Epithelial cell of prostate (primary cell): Measurements from ENCODE around the gene MOGAT3.

Experiments used
- DNase-seq: peaks from one replicate; pipeline ENCODE4 v3.0.0-alpha.2; 2011; ENCODE audit warnings: low read depth, low spot score
- H3K27ac ChIP-seq: fragments of 450-650 bp; 2 replicates; pipeline ENCODE4 v1.5.1; 2017; ENCODE audit warnings: mild to moderate bottlenecking

Gene MOGAT3, protein sequence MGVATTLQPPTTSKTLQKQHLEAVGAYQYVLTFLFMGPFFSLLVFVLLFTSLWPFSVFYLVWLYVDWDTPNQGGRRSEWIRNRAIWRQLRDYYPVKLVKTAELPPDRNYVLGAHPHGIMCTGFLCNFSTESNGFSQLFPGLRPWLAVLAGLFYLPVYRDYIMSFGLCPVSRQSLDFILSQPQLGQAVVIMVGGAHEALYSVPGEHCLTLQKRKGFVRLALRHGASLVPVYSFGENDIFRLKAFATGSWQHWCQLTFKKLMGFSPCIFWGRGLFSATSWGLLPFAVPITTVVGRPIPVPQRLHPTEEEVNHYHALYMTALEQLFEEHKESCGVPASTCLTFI

DNA sequence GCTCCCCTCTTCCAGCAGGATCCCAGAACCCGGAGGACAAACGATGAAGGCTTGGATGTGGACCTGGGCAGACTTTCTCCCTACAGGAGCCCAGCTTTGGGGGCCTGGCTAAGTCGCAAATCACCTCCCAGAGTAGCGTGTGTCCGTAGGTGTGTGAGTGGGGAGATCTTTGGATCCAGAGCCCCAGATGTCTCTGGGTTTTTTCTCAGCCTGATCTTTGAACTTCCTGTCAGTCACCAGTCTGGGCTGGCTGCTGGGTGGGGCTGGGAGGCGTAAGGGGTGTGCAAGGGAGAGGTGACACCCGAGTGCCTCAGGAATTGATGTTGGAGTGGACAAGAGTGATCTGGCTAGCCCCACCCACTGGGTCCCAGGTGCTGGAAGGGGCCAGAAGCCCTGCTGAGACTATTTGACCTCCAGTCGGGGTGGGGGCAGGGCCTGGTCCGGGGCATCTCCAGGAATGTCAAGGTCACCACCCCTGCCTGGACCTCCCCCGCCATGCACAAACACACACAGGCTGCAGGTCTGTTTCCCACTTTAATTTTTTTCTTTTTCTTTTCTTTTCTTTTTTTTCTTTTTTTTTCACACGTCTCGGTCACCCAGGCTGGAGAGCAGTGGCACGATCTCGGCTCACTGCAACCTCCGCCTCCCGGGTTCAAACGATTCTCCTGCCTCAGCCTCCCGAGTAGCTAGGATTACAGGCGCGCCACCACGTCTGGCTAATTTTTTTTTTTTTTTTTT lies at the start of gene MOGAT3:
MOGAT3 (minus strand) TSS at position 175 of the 738 bp plus-strand sequence. CDS start 182 bp downstream, outside the sequence.
- H3K27ac ChIP-seq = no peak within 1 kb of the TSS
- DNase-seq = no peak

DNA sequence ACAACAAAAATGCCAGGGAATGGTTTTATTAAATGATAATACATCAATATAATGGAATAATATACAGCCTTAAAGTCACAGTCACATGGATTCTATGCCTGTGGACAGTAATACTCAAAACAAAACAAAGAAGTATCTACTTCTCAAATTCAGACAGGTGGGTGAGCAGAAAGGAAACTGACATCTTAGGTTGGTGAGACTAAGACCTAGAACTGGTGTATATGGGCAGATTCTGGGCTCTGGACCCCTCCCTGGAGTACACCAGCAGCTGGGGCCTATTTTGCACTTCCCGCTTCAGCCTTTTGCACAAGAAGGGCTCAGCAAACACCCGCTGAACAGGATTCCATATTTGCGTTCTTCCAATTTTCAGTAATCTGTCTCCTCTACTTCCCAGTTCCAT lies 49.5 kb upstream of the MOGAT3 start:
- DNase-seq = no peak
- no peak overlapping the region for H3K27ac ChIP-seq

DNA sequence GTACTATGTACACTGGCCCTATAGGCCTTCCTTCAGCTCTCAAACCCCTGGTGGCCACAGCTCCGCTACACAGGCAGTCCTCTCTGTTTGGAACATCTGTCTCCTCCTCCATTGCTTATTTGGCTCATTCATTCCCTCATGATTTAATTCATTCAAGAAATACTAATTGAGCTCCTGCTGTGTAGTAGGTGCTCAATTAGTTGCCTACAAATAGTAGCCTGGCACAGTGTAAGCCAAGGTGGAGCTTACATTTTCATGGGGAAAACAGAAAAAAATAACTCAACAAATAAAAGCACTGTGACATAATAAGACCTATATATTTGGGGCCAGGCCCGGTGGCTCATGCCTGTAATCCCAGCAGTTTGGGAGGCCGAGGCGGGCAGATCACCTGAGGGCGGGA lies 47.4 kb upstream of the MOGAT3 start:
- no peak for DNase-seq
- no peak overlapping the region for H3K27ac ChIP-seq

DNA sequence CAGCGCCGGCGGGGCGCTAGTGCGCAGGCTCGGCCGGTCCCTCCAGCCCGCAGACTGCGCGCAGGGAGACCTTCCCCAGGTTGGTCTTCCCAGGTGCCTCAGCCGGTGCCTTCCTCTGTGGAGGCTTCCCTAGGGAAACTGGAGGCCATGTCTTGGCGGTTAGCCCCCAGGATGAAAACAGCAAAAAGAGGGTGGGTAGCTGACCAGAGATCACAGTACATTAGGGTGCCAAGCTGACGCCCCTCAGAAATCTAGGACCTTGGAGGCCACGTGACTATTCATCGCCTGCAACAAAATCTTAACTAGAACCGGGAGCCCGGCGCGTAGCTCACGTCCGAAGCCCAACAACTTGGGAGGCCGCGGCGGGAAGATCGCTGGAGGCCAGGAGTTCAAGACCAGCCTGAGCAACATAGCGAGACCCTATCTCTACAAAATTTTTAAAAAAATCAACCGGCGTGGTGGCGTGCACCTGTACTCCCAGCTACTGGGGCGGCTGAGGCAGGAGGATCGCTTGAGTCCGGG lies 44.4 kb upstream of the MOGAT3 start:
- no peak for DNase-seq
- peak overlapping the region; percentile 82 for H3K27ac ChIP-seq

DNA sequence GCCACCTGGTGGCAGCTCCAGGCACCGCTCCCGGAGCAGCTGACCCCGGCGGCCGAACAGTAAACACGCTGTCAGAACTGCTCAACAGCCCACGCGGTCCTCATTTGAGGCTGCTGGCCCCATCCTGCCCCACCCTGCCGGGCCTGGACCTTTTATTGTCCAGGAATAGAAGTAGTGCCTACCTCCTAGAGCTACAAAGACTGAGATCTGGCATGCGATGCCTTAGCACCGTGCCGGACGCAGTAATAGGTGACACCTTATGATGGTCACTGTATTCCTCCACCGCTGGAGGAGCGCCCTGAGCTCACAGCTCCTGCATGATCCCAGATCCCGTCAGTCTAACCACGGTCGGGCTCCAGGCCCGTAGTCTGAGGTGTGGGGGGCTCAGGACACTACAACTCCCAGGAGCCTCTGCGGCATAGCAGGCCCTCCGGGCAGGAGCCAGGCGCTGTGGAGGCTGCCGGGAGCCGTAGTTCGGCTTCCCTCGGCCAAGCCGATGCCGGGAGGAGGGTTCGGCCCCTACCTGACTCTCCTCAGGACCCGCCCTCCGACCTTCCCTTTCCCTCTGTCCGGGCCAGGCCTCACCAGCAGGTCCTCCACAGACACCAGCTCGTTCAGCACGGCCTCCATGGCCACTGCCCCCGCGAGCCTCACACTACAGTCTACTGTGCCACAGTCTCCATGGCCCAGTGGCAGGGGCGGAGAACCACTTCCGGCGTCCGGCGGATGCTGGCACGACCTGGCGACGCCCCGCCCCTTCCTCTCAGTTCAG lies 43.7 kb upstream of the MOGAT3 start, which contains the start of gene FIS1:
FIS1 (minus strand) TSS at position 707 of the 772 bp plus-strand sequence; CDS start at position 630, 77 bp downstream.
- peak within 1 kb of the TSS; percentile 82 for H3K27ac ChIP-seq
- peak; percentile 52 for DNase-seq

DNA sequence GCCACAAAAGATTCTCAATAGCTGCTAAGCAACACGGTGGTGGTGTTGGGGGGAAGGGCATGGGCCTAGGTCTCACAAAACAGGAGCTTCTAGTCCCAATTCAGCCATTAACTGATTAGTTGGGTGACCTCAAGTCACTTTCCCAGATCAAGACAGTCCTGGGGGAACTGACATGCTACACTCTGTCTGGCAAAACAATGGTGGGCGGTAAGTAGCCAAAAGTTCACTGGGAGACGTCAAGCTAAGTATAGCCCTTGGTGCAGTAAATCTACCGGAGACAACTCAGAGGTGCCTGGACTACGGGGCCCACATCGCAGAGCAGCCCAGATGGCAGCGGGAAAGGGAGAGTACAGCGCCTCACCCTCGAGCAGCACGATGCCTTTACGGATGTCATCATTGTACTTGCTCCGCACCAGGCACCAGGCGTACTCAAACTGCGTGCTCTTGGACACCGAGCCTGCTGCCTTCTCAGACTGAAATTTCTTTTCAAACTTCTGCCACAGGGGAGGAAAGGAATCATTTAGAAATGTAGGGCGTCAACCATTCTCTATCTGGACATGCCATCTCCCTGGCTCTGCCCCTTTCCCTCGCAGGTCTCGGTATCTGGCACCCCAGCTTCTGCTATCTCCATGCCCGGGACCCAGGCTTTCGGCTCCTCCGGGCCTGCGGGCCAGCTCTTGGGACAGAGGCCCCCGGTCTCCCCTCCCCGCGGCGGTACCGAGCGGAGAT lies 43.0 kb upstream of the MOGAT3 start:
- DNase-seq = no peak
- H3K27ac ChIP-seq = peak overlapping the region; percentile 82

DNA sequence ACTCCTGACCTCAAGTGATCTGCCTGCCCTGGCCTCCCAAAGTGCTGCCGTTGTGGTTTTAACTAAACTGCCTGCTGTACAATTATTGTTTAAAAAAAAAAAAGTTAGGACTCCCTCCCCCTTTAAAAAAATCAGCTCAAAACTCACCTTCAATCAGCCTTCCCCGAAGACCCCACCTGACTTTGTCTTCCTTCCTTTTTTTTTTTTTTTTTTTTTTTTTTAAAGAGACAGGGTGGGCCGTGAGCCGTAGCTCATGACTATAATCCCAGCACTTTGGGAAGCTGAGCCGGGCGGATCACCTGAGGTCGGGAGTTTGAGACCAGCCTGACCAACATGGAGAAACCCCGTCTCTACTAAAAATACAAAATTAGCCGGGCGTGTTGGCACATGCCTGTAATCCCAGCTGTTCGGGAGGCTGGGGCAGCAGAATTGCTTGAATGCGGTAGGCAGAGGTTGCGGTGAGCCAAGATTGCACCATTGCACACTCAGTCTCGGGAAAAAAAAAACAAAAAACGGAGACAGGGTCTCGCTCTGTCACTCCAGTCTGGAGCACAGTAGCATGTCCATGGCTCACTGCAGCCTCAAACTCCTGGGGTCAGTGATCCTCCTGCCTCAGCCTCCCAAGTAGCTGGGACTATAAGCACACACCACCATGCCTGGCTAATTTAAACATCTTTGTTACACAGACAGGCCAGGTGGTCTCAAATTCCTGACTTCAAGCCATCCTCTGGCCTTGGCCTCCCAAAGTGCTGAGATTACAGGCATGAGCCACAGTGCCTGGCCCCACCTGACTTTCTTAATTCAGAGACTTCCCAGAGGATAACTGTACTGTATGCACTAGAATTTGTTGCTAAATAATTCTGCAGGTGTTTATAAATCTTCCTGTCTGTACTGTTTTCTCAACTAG lies 40.9 kb upstream of the MOGAT3 start:
- DNase-seq = no peak
- H3K27ac ChIP-seq = peak overlapping the region; percentile 7

DNA sequence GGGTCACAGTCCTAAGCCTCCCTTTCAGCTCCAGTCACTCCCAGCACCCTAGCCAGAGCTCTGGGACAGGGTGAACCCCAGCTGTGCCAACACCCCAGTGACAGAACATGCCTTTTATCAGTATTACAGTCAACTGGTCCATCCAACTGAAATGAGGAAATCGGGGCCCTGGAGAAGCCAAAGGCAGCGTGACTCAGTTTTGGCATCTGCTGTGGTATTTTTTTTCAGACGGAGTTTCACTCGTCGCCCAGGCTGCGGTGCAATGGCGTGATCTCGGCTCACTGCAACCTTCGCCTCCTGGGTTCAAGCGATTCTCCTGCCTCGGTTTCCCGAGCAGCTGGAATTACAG lies 40.2 kb upstream of the MOGAT3 start:
- no peak for DNase-seq
- H3K27ac ChIP-seq = peak overlapping the region; percentile 7

DNA sequence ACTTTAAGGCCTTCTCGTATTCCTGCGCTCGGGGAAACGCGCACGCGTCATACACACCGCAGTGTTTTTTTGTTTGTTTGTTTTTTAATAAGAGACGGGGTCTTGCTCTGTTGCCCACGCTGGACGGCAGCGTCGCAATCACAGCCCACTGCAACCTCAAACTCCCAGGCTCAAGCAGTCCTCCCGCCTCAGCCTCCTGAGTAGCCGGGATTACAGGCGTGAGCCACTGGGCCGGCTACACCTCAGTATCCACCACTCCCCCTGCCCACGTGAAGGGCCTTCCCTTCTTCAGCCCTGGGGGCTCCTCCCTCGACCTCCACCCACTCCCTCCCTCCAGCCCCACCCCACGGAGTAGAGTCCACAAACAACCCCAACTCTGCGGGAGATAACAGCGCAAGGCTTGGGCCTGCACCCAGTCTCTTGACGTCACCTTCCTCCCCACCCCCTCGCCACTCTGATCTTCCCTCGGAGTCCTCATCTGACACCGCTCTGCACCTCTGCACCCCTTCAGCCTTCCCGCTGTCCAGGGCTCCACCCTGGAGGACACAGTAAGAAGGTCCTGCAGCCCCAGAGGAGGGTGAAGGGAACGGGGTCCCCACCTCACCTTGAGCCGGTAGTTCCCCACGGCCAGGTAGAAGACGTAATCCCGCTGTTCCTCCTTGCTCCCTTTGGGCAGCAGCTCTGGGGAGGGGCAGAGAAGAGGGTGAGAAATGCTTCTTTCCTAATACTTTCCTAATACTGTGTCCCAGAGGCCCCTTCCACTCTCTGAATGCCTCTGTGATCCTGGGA lies 39.6 kb upstream of the MOGAT3 start:
- DNase-seq = no peak
- no peak overlapping the region for H3K27ac ChIP-seq

DNA sequence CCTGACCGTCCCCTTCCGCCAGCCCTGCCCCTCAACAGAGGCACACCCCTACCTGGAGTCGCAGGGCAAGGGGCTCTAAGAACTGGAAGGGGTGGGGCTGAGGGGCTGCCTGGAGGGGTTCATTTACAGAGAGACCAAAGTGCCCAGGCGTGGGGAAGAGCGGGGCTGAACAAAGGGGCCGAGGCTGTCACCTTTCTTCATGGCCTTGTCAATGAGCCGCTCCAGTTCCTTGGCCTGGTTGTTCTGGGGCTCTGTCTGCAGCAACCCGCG lies 39.0 kb upstream of the MOGAT3 start:
- no peak for DNase-seq
- H3K27ac ChIP-seq = no peak overlapping the region

DNA sequence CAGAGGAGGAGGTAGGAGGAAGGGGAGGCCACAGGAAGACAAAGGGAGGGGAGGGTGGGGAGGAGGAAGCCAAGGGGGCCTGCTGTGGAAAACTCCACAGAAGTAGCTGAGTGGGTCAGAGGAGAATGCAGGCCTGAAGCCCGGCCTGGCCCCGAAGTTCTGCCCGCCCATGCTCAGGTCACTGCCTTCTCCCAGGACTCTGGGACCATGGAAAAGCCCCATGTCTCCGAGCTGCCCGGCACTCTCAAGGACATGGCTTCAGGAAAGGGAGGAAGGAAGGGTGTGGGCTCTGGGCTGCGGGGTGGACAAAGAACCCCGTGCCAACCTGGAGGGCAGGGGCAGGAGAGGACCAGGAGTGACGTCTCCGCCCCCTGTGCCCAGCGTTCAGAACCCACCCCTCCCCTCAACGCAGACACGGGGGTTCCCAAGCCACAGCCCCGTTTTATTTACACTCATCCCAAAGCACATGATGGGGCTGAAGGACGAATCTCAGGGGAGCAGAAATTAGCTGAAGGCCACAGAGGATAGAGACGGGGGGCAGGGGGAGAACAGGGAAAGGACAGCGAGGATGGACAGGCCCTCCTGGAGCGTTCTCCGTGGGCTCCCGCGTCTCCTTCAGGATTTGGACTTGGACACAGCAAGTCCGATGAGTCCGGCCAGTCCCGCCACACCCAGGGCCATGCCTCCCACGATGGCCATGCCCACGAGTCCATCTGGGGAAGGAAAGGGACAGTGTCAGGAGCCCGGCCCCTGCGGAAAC lies 38.5 kb upstream of the MOGAT3 start:
- no peak for DNase-seq

DNA sequence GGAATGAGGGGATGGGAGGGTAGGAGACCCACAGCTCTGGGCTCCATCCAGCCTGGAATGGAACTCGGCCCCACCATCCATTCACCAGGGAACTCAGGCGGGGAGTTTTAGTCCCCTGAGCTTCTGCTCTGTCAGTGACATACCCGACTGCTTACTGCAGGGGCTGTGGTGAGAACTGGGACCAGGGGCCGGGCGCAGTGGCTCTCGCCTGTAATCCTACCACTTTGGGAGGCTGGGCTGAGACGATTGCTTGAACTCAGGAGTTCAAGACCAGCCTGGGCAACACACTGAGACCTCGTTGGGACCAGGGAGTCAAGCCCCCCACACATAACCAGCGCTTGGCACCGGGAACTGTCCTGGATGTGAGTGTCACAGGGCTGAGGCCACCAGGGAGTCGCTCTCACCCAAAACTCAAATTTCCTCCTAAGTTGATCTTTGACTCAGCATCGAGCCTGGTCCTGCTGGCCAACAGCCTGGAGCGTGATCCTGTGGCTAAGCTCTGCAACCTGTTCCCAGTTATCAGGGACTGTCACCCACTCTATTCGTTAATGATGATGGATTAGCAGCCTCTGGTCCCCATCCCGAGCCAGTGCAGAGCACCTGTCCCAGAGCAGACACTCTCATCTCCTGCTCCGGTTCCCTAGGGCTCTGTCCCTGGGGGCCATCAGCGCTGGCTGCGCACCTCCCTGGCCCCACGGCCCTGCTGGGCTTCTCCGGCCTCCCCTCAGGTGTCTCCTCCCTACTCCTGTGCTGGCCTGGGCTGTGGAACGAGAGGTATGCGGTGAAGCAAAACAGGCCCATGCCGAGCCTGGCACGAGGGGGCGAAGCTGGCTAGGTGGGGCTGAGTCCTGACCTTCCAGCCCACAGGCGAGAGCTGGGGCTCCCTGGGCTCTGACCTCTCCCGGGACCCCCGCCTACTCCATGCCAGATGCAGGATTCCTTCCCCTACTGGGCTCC lies 37.7 kb upstream of the MOGAT3 start:
- no peak overlapping the region for H3K27ac ChIP-seq
- no peak for DNase-seq

More for the DNA sequence above, 38.5 kb upstream of the MOGAT3 start:
- no peak overlapping the region for H3K27ac ChIP-seq

DNA sequence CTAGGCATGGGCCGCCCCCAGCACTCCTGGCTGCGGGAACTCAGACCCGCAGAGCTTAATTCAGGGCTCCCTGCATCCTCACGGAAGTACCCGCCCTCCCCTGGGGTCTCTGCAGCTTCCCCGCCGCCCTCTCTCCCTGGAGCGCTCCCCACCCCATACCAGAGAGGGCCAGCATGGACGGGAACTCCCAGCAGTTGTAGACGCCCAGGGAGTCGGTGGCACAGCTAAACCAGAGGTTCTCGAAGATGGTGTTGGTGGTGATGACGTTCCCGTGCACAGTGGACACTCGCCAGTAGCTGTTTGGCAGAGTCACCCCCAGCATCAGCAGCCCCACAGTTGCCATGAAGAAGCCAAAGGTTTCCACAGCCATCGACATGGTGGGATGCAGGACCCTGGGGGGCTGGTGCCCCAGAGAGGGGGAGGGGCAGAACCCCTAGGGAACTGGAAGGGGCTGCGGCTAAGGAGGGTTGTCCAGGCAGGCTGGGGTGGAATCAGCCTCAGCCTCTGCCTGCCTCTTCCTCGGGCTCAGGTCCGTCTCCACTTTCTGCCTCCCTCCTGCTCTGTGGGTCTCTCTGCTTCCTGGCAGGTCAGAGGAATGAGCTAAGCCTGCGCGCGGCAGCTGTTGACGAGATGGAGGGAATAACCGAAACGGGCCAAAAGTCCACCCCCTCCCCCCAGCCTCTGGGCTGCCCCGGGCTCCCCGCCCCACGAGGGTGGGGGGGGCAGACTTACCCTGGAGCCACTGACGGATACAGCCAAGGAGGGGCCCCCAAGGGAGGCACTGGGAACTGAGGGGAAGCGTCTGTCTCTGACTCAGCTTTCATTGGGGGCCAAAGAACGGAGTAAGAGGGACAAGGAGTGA lies 36.6 kb upstream of the MOGAT3 start, which contains the start of gene CLDN15:
CLDN15 (minus strand) TSS at position 597 of the 862 bp plus-strand sequence; CDS start at position 376, 221 bp downstream.
- no peak for DNase-seq
- H3K27ac ChIP-seq = no peak within 1 kb of the TSS

DNA sequence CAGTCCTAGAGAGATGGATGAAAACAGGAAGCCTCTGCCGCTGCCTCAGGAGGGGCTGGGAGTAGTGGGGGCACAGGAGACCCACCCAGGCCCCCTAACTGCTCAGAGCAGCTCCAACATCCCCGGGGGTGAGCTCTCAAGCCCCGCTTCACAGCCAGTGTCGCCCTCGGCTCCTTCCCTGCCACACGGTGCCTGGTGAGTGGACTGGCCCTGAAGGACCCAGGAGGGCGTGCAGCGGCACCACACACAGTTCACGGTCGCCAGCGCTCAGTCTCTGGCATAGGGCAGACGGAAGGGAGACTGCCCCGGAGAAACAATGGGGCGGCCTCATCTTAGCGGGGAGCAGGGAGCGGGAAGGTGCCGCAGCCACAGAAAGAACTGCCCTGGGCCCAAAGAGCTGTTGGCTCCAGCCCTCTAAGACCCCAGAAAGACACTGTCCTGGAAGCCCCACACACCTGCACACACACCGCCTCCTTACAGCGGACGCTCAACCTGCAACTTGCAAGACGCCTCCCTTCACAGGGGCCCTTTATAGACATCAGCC lies 35.5 kb upstream of the MOGAT3 start:
- no peak overlapping the region for H3K27ac ChIP-seq
- no peak for DNase-seq

DNA sequence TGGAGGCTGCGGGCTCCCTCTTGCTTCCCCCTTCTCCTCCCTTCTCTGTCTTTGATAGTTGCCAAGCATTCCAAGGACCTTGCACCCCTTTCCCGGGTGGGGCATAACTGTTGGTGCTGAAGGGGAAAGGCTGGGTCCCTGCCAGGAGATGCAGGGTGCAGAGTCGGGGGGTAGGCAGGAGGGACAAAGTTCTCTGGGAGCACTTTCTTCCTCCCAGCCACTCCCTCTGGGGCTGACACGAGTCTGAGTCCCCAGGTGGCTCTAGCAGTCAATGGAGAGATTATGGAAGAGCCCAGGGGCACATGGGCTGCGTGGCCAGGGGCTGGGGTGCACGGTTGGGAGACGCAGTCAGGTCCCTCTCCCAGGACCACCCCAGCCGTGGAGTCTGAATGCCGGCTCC lies 34.7 kb upstream of the MOGAT3 start:
- DNase-seq = no peak
- no peak overlapping the region for H3K27ac ChIP-seq
